ENCODE measurements around the gene MTA2. TPM values are rescaled to one million over a fixed set of nuclear protein-coding genes. Genes with fewer than 3 reads are reported as not detected.
"Not testable (repeated sequence)": the region's sequence is repeated elsewhere in the genome, so short reads cannot be mapped to it uniquely, and the experiment has no call there.

Gene MTA2
- total RNA-seq, 1 experiment from 2014 or later, result 123 TPM

GRCh38 chr11:62566247-62566646 lies 35.4 kb downstream of the MTA2 start:
- DNase-seq (ENCODE audit: low read depth), result no peak

DNA sequence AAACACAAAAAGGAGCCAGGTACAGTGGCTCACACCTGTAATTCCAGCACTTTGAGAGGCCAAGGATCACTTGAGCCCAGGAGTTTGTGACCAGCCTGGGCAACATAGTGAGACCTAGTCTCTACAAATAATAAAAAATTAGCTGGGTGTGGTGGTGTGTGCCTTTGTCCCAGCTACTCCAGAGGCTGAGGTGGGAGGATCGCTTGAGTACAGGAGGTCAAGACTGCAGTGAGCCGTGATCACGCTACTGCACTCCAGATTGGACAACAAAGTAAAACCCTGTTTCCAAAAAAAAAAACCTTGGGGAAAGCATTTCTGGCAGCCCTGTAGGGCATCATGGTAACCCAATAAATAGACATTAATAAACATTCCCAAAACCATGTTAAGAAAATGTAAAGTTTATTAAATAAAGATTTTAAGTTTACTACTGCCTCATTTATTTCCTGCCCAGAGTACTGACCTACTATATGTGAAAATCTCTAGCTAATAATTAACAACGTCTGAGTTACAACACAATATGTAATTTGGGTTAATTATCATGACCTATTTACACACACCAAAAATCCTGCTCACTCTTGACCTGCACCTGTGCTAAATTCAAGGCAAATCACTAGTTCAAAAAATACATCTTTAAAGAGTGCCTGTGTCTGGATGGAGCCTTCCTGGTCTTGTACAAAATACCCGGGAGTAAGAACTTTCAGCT lies 36.4 kb downstream of the MTA2 start:
- DNase-seq (ENCODE audit: low read depth), result no peak

DNA sequence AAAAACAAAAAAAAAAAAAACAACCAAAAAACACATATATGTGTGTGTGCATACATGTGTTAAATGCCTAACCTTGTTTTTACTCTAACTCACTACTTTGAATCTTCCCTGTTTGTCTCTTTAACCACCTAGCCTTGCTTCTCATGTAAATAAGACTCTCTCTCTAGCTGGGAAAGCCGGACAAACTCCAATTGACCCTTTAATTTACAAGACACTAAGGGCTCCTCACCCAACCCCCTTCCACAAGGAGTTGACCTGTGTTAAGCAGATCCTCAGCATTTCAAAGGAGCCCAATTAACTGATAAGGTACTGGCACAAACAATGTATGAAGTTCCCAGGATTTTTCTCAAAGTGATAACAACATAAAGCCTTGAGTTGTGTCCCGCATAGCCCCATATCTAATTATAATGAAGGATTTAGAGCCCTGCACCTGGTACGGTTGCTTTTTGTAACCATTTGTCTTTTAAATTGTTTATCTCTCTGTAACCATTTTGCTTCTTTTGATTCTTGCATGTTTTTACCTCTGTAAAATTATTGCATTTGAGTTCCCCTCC lies 39.9 kb downstream of the MTA2 start:
- DNase-seq (ENCODE audit: low read depth), result not testable (repeated sequence)

DNA sequence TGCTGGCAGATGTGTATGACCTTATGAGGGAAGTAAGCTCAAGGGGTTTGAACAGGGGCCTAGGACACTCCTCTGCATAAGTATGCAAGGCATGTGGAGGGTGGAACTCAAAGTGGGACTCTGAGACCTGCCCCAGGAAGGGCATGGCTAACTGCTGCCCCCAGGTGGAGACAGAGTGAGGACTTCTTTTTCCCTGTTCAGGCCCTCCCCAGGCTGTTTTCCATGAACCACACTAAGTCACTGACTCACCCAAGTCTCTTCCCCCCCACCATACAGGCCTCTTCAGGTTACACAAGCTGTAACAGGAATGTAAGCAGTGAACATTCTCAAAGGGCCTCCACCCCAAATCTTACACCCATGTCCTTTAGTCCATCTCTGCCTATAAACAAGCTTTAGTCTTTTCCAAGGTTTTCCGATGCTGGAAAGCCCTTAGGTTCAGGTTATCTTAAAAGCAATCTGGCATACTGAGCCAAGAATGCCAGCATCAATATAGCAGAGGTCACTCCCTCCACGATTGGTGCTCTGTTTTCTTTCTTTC lies 41.0 kb downstream of the MTA2 start:
- DNase-seq (ENCODE audit: low read depth), result peak; percentile 94

GRCh38 chr11:62559626-62560025 lies 42.0 kb downstream of the MTA2 start:
- not testable (repeated sequence) for DNase-seq (ENCODE audit: low read depth)

GRCh38 chr11:62559204-62559603 lies 42.5 kb downstream of the MTA2 start:
- no peak for DNase-seq (ENCODE audit: low read depth)

DNA sequence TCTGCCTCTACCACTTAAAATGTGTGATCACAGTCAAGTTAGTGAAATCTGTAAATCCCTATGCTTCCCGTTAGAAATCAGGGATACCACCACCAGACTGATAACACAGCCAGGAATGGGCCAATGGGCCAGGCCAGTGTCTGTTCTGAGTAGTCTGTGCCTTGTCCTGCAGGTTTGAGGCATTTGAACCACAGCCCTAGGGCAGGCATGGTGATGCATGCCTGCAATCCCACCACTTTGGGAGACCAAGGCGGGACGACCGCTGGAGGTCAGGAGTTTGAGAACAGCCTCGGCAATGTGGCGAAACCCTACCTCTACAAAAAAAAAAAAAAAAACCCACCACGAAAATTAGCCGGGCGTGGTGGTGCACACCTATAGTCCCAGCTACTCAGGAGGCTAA lies 43.0 kb downstream of the MTA2 start:
- no peak for DNase-seq (ENCODE audit: low read depth)

DNA sequence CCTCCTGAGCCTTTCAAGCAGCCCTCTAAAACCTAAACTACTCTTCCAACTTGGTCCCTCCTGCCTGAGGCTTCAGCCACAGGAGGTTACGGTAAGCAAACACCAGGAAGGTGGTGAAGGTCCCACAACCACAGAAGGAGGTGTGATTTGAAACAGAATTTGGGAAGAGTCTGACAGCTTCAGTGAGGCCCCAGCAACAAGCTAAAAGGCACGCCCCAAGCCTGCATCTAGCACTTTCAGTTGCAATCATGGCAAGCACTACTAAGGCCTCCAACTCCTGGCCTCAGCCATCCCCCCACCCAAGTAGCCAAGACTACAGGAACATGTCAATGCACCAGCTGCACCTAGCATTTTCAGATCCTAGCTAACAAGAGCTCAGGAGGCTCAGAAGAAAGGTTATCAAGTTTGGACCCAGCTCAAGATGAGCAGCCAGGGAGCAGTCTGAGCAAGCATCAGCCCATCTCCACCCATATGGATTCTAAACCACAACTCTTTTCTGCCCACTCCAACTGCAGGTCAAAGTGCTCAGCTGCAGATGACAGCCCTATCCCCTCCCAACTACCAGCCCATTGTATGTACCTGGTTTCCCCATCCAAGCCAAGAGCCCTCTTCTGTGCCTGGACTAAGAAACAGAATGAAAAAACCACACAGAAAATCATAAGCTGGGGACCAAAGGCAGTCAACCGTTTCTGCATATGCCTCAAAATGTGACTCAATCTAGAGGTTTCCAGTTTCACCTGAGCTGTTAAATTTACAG lies 44.6 kb downstream of the MTA2 start:
- DNase-seq (ENCODE audit: low read depth), result no peak

- DNase-seq (ENCODE audit: low read depth), result peak; percentile 98
These were observed 45.4 kb downstream of the MTA2 start for GRCh38 chr11:62556108-62556874.

DNA sequence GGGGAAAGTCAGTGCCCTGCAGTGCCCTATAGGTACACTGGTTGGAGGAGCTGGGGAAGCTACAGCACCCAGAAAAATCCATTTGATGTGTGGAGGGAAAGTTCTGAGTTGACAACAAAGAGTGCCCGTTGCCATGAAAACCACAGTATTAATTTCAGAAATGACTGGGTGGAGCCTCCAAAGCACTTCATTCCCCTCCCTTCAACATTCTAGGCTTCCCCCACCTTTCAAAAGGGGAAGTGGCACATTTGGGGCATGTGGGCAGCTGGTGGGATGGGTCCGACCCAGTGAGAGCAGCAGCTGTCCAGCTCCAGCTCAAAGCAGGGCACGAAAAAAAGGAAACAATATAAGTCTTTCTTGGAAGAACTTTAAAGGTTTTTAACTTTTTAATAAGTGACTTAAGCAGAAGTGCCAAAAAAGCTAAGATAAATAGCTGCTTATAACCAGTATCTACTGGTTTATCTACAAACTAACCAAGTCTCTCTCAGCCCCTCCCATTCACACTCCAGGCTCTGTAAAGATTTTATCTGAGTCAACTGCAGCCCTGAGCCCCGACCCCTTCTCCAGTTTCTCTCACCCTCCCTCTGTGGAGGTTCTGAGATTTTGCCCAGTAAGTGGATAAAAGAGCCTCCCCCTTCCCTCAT lies 46.1 kb downstream of the MTA2 start:
- peak; percentile 49 for DNase-seq (ENCODE audit: low read depth)

DNA sequence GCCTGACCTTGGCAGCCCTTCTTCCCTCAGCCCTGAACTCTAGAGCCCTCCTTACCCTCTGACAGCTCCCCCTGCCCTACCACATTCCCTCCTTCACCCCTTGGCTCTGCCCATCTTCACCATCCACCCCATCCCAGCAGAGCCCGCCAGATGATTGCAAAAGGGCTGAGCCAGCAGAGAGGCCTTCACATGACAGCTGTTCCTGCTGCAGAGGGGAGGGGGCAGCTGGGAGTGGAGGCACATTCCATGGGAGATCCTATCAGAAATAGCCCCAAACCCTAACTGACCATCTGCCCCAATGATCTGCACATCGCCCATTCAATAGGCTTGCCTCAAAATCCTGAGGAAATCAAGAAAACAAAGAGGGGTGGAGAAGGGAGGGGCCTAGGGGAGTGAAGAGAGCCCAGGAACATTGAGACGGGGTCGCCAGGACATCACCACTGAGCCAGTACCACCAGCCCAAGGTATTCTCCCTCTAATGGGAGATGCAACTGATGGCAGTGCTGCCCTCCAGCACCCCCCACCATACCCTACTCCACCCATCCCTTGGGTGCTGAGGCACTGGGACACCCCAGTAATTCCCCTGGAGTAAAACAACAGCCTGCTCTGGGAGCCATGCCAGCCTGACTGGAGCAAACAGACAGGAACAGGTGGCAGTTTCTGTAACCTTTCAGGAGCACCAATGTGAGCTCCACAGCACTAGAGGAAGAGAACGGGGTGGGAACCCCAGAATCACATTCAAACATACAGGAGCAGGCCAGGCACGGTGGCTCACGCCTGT lies 47.1 kb downstream of the MTA2 start:
- no peak for DNase-seq (ENCODE audit: low read depth)

DNA sequence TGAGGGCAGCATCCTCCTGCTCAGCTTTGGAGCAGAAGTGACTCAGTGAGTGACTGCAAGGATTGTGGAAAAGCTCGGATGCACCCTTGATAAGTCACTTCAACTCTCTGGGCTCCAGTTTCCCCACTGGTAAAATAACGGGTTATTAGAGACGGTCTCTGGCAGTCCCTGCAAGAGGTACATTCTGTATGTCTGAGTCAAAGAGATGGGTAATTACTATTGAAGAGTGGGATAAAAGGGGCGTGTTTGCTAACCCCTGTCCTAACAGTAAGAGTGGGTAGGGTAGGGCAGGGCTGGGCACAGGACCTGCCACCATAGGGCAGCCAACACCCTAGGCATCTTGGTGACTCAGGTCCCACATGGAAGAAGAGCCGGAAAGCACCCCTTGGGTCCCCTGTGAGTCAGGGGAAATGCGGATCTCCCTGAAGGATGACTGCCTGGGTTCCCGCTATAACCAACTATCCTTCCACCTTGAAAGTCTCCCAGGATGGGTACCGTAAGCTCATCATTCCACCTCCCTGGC lies 47.8 kb downstream of the MTA2 start:
- peak; percentile 90 for DNase-seq (ENCODE audit: low read depth)

DNA sequence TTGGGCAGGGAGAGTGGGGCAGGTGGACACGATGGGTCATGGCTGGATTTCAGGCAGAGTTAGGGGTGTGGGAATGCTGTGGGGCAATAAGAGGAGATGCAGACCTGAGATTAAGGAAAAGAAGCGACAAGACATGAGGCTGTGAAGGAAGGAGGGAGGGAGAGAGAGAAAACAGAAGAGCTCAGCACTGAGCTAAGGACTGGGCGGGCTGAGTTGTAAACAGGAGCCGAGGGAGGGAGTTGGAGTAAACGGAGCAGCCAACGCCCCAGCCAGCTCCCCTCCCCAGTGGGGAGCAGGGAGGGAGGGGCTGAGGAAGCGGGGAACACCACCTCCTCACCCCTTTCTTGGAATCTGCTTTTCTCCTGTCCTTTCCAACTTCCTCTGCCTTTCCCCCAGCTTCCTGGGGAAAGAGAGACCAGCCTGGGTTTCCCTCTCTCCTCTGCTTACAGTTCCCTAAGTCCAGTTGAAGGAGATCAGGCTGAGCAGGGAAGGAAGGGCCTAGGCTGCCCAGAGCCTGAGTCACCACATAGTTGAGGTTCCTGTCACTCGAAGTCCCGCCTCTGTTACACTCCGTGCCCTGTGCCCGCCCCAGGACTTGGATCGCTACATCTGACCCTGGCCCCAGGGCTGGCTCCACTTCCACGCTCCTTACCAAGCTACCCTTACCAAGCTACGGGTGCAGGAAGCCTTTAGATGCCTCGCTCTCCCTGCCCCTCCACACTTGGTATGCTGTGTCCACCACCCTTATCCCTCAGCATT lies 48.4 kb downstream of the MTA2 start:
- DNase-seq (ENCODE audit: low read depth), result peak; percentile 96

GRCh38 chr11:62552485-62553079 lies 49.1 kb downstream of the MTA2 start:
- no peak for DNase-seq (ENCODE audit: low read depth)

DNA sequence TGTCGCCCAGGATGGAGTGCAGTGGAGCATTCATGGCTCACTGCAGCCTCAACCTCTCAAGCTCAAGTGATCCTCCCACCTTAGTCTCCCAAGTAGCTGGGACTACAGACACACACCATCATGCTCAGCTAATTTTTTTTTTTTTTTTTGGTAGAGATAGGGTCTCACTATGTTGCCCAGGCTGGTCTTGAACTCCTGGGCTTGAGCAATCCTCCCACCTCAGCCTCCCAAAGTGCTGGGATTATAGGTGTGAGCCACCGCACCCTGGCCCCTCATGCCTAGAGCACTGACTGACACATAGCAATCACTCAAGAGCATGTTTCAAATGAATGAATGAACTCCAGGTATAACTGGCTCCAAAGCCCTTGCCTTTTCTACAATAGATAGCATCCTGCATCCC lies 51.2 kb downstream of the MTA2 start:
- not testable (repeated sequence) for DNase-seq (ENCODE audit: low read depth)

- DNase-seq (ENCODE audit: low read depth), result no peak
These were observed 52.9 kb downstream of the MTA2 start for GRCh38 chr11:62548545-62549335.

DNA sequence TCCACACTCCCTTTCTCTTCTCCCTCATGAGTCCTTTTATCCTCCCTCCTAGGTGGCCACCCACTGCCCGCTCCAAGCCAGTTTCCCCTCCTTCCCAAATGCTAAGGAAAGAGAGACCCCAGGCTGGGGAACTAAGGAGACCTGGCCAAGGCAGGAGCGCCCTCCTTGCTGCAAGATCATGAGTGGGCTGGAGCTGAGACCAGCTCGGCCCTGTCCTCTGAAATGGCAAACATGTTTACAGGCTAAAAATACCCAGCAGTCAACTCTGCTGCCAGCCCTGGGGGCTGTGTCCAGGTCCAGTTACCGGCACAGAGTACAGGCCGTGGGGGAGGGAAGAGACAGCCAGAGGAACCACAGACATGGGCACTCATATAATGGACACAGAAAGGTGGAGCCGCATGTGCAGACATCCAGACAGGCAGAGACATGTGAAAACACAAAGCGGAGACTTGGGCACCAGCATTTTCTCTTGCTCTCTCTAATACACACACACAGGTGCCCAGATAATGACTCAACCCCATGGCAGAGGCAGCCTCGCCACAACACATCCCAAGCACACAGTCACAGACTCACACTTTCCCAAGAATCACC lies 53.9 kb downstream of the MTA2 start:
- DNase-seq (ENCODE audit: low read depth), result peak; percentile 55

All from Daoy (cell line).